Measurements from ENCODE around the gene SPDYE4.

SPDYE4 gene

GRCh38 chr17:8712698-8713097 is 45.6 kb downstream of the SPDYE4 start:
- no peak for DNase-seq (ENCODE audit: low read depth)

GRCh38 chr17:8711291-8711690 is 47.1 kb downstream of the SPDYE4 start:
- DNase-seq (ENCODE audit: low read depth) = no peak

- DNase-seq (ENCODE audit: low read depth) = no peak
Observed at GRCh38 chr17:8710813-8711212, 47.5 kb downstream of the SPDYE4 start.

- no peak for DNase-seq (ENCODE audit: low read depth)
Observed at GRCh38 chr17:8709006-8709405, 49.3 kb downstream of the SPDYE4 start.

- no peak for DNase-seq (ENCODE audit: low read depth)
Observed at GRCh38 chr17:8708025-8708461, 50.3 kb downstream of the SPDYE4 start.

GRCh38 chr17:8707332-8708024 is 50.9 kb downstream of the SPDYE4 start:
- DNase-seq (ENCODE audit: low read depth) = no peak

- DNase-seq (ENCODE audit: low read depth) = no peak
Observed at GRCh38 chr17:8706431-8706830, 51.9 kb downstream of the SPDYE4 start.

GRCh38 chr17:8705427-8705826 is 52.9 kb downstream of the SPDYE4 start:
- no peak for DNase-seq (ENCODE audit: low read depth)

GRCh38 chr17:8703001-8703400 is 55.3 kb downstream of the SPDYE4 start:
- DNase-seq (ENCODE audit: low read depth) = no peak

GRCh38 chr17:8701754-8702153 is 56.6 kb downstream of the SPDYE4 start:
- no peak for DNase-seq (ENCODE audit: low read depth)

GRCh38 chr17:8701221-8701620 is 57.1 kb downstream of the SPDYE4 start:
- no peak for DNase-seq (ENCODE audit: low read depth)

All from stimulated activated CD8-positive, alpha-beta memory T cell treated with anti-CD3 and anti-CD28 coated beads, Interleukin-15, amount 100 ng/mL, for 1 hour (primary cell).